NCI-H1105 (cell line): ENCODE results near the gene PCDHGB1.
"Not testable (repeated sequence)": the region's sequence is repeated elsewhere in the genome, so short reads cannot be mapped to it uniquely, and the experiment has no call there.

ENCODE experiments used
- DNase-seq: peaks from one replicate; lab custom pipeline; 2025; lab: John Stamatoyannopoulos, UW

Gene PCDHGB1

DNA sequence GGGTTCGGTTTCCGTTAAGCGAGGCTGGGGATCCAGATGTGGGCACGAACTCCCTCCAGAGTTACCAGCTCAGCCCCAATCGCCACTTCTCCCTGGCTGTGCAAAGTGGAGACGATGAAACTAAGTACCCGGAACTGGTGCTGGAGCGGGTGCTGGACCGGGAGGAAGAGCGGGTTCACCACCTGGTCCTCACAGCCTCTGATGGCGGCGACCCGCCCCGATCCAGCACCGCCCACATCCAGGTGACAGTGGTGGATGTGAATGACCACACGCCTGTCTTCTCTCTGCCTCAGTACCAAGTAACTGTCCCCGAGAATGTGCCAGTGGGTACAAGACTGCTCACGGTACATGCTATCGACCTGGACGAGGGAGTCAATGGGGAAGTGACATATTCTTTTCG lies 33.4 kb downstream of the PCDHGB1 start:
- DNase-seq: no peak

DNA sequence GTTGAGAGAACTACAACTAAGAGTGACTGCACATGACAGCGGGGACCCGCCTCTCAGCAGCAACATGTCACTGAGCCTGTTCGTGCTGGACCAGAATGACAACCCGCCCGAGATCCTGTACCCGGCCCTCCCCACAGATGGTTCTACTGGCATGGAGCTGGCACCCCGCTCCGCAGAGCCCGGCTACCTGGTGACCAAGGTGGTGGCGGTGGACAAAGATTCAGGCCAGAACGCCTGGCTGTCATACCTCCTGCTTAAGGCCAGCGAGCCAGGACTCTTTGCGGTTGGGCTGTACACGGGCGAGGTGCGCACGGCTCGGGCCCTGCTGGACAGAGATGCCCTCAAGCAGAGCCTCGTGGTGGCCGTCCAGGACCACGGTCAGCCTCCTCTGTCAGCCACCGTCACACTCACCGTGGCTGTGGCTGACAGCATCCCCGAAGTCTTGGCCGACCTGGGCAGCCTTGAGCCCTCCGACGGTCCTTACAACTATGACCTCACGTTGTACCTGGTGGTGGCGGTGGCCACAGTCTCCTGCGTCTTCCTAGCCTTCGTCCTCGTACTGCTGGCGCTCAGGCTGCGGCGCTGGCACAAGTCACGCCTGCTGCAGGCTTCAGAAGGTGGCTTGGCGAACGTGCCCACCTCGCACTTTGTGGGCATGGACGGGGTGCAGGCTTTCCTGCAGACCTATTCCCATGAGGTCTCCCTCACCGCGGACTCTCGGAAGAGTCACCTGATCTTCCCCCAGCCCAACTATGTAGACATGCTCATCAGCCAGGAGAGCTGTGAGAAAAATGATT lies 34.8 kb downstream of the PCDHGB1 start:
- DNase-seq: no peak

DNA sequence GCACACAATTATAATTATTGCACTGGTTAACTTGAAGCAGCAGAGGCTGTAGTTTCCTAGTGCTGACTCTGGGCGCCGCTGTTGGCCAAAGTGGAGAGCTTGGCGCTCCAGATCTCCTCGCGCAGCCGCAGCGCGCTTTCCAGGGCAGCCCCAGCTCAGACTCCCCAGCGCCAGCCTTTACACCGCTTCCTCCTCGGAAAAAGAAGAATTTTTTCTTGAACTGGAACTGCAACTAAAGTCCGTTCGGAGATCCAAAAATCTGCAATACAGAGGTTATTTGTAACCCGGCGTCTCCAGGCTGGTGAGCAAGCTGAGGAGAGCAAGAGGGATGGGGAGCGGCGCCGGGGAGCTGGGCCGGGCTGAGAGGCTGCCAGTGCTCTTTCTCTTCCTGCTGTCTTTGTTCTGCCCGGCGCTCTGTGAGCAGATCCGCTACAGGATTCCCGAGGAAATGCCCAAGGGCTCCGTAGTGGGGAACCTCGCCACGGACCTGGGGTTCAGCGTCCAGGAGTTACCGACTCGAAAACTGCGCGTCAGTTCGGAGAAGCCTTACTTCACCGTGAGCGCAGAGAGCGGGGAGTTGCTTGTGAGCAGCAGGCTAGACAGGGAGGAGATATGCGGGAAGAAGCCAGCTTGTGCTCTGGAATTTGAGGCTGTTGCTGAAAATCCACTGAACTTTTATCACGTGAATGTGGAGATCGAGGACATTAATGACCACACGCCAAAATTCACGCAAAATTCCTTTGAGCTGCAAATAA lies 37.8 kb downstream of the PCDHGB1 start, which contains the start of gene PCDHGB4:
Gene PCDHGB4, plus strand, starts transcription at position 142 of the 755 bp plus-strand sequence. Its CDS starts 187 bp downstream, at position 329.
- not testable (repeated sequence) for DNase-seq

DNA sequence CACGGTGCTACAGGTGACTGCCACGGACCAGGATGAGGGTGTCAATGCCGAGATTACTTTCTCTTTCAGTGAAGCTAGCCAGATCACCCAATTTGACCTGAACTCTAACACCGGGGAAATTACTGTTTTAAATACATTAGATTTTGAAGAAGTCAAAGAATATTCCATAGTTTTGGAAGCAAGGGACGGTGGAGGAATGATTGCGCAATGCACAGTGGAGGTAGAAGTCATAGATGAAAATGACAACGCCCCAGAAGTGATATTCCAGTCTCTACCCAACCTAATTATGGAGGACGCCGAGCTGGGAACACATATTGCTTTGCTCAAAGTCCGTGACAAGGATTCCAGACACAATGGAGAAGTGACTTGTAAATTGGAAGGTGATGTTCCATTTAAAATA lies 38.8 kb downstream of the PCDHGB1 start:
- DNase-seq: no peak

DNA sequence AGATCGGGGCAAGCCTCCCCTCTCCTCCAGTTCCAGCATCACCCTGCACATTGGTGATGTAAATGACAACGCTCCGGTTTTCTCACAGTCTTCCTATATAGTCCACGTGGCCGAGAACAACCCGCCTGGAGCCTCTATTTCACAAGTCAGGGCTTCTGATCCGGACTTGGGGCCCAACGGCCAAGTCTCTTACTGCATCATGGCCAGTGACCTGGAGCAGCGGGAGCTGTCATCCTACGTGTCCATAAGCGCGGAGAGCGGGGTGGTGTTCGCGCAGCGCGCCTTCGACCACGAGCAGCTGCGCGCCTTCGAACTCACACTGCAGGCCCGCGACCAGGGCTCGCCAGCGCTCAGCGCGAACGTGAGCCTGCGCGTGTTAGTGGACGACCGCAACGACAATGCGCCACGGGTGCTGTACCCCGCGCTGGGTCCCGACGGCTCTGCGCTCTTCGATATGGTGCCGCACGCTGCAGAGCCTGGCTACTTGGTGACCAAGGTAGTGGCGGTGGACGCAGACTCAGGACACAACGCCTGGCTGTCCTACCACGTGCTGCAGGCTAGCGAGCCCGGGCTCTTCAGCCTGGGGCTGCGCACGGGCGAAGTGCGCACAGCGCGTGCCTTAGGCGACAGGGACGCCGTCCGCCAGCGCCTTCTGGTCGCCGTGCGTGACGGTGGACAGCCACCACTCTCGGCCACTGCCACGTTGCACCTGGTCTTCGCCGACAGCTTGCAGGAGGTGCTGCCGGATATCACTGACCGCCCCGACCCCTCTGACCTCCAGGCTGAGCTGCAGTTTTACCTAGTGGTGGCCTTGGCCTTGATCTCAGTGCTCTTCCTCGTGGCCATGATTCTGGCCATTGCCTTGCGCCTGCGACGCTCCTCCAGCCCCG lies 39.5 kb downstream of the PCDHGB1 start:
- DNase-seq: no peak

DNA sequence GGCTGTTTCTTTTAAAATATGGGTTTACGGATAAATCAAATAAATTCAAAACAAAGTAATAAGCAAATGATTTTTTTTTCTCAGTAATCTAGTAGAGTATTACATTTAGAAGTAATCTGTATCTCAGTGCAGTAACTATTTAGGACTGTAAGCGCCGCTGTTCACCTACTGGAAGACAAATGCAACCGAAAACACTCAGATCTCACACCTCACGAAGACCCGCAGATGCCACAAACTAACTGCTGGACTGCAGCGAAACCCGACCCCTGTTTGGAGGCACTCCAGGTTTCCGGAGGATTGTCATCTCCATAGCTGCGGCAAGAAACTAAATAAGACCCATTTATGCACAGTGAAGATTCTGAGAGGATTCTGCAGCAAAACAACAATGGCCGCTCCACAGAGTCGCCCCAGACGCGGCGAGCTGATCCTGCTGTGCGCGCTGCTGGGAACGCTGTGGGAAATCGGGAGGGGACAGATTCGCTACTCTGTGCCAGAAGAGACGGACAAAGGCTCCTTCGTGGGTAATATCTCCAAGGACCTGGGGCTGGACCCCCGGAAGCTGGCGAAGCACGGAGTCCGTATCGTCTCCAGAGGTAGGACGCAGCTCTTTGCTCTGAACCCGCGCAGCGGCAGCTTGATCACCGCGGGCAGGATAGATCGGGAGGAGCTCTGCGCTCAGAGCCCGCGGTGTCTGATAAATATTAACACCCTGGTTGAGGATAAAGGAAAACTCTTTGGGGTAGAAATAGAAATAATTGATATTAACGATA lies 42.7 kb downstream of the PCDHGB1 start, which contains the start of gene PCDHGA8:
Gene PCDHGA8, plus strand, starts transcription at position 205 of the 770 bp plus-strand sequence. Its CDS starts 181 bp downstream, at position 386.
- DNase-seq: no peak

DNA sequence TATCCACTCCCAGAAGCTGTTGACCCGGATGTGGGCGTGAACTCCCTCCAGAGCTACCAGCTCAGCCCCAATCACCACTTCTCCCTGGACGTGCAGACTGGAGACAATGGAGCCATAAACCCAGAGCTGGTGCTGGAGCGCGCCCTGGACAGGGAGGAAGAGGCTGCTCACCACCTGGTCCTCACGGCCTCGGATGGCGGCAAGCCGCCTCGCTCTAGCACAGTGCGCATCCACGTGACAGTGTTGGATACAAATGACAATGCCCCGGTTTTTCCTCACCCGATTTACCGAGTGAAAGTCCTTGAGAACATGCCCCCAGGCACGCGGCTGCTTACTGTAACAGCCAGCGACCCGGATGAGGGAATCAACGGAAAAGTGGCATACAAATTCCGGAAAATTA lies 43.4 kb downstream of the PCDHGB1 start:
- no peak for DNase-seq

DNA sequence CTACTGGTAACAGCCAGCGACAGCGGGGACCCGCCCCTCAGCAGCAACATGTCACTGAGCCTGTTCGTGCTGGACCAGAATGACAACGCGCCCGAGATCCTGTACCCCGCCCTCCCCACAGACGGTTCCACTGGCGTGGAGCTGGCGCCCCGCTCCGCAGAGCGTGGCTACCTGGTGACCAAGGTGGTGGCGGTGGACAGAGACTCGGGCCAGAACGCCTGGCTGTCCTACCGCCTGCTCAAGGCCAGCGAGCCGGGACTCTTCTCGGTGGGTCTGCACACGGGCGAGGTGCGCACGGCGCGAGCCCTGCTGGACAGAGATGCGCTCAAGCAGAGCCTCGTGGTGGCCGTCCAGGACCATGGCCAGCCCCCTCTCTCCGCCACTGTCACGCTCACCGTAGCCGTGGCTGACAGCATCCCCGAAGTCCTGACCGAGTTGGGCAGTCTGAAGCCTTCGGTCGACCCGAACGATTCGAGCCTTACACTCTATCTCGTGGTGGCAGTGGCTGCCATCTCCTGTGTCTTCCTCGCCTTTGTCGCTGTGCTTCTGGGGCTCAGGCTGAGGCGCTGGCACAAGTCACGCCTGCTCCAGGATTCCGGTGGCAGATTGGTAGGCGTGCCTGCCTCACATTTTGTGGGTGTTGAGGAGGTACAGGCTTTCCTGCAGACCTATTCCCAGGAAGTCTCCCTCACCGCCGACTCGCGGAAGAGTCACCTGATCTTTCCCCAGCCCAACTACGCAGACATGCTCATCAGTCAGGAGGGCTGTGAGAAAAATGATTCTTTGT lies 44.7 kb downstream of the PCDHGB1 start:
- DNase-seq: not testable (repeated sequence)

DNA sequence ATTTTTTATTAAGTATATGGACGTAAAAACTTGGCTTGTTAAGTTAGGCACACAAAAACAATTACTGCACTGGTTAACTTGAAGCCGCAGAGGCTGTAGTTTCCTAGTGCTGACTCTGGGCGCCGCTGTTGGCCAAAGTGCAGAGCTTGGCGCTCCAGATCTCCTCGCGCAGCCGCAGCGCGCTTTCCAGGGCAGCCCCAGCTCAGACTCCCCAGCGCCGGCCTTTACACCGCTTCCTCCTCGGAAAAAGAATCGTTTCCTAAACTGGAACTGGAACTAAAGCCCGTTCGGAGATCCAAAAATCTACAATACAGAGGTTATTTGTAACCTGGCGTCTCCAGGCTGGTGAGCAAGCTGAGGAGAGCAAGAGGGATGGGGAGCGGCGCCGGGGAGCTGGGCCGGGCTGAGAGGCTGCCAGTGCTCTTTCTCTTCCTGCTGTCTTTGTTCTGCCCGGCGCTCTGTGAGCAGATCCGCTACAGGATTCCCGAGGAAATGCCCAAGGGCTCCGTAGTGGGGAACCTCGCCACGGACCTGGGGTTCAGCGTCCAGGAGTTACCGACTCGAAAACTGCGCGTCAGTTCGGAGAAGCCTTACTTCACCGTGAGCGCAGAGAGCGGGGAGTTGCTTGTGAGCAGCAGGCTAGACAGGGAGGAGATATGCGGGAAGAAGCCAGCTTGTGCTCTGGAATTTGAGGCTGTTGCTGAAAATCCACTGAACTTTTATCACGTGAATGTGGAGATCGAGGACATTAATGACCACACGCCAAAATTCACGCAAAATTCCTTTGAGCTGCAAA lies 48.1 kb downstream of the PCDHGB1 start, which contains the start of gene PCDHGB5:
Gene PCDHGB5, plus strand, starts transcription at position 192 of the 796 bp plus-strand sequence. Its CDS starts 181 bp downstream, at position 373.
- not testable (repeated sequence) for DNase-seq

DNA sequence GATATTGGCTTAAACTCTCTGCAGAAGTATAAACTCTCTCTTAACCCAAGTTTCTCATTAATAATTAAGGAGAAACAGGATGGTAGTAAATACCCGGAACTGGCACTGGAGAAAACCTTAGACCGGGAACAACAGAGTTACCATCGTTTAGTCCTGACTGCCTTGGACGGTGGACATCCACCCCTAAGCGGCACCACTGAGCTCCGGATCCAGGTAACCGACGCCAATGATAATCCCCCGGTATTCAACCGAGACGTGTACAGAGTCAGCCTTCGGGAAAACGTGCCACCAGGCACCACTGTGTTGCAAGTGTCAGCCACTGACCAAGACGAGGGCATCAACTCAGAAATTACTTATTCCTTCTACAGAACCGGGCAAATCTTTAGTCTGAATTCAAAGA lies 48.7 kb downstream of the PCDHGB1 start:
- no peak for DNase-seq

DNA sequence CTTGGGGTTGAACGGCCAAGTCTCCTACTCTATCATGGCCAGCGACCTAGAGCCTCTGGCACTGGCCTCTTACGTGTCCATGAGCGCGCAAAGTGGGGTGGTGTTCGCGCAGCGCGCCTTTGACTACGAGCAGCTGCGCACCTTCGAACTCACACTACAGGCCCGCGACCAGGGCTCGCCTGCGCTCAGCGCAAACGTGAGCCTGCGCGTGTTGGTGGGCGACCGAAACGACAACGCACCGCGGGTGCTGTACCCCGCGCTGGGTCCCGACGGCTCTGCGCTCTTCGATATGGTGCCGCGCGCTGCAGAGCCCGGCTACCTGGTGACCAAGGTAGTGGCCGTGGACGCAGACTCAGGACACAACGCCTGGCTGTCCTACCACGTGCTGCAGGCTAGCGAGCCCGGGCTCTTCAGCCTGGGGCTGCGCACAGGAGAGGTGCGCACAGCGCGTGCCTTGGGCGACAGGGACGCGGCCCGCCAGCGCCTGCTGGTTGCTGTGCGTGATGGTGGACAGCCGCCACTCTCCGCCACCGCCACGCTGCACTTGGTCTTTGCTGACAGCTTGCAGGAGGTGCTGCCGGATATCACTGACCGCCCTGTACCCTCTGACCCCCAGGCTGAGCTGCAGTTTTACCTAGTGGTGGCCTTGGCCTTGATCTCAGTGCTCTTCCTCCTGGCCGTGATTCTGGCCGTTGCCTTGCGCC lies 49.8 kb downstream of the PCDHGB1 start:
- no peak for DNase-seq
